AG10803 (cell line): ENCODE results near the gene TSPEAR.
"Not testable (repeated sequence)": the region's sequence is repeated elsewhere in the genome, so short reads cannot be mapped to it uniquely, and the experiment has no call there.

Experiments used
- DNase-seq: peaks from one replicate; pipeline ENCODE4 v3.0.0; 2010; ENCODE audit warnings: low read depth
- H3K4me3 ChIP-seq: 2 replicates; pipeline ENCODE4 v1.5.1; 2011; ENCODE audit warnings: mild to moderate bottlenecking, low read length, control low read depth
- CTCF ChIP-seq: conservative IDR thresholded peaks from 2 replicates; pipeline ENCODE4 v1.5.1; 2011; ENCODE audit warnings: mild to moderate bottlenecking, low read length, control low read depth, inconsistent platforms

Gene TSPEAR

DNA sequence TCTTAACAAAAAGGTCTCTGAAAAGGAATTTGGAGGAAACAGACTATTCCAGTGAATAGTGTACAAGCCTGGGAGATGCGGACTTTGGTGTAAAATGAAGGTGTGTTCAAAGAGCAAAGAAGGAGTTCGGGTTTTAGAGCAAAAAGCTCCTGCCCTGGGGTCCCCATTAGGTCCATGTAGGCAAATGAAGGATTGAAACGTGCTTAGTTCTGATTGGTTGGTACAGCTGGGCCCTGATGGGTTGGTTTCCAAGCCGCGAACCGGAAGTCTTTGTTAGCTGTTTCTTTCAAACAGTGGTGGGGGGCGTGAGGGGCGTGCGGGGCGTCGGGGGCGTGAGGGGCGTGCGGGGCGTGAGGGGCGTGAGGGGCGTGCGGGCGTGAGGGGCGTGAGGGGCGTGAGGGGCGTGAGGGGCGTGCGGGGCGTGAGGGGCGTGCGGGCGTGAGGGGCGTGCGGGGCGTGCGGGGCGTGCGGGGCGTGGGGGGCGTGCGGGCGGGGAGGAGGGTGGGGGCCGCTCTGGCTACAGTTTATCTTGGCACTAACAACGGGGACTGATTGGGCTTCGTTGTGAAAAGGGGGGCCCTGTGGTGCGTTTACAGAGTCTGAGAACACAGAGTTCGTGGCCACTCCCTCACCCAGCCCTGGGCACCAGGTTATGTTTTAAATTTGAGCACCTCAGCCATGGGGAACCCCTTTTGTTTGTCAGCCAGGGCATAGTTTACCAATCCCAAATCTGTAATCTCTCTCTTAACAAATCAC lies 226.7 kb downstream of the TSPEAR start:
- no peak overlapping the region for H3K4me3 ChIP-seq
- no peak for TF ChIP-seq CTCF
- DNase-seq: no peak

DNA sequence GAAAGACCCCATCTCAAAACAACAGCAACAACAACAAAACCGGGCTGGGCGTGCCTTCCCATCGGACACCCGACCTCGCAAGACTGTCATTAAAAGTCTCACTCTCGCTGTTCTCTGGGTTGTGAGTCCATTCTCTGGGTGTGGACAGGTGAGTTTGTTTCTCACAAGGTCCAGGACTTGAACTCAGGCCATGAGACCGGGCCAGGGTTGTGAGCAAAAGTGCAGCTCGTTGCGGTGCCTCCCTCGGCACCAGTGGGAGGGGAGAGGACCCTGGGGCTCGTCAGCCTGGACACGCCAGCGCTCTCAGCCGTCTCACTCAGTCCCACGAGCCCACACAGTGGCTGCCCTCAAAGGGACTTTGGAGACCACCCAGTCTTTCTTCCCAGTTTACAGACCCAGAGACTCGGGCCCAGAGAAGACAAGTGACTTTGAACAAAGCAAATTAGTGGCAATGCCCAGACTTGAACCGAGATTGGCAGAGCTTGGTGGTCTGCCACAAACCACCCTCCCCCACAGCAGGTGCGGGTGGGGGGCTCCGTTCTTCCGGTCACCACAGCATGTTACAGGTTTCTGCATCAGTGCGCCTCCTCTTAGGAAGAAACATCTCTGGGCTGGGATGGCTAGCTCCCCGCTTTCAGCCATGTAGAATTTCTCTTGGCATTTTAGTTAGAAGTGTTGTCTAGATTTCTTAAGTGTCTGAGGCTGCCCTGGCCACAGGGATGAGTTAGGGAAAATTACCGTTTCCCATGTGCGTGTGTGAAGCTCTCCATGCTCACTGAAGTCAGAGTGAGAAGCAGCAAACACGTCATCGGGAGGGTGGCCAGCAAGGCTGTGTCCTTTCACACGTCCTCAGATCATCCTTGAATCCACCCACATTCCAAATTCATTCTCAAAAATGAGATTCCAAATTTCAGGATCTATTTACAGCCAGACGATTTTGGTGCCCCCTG lies 227.8 kb downstream of the TSPEAR start:
- no peak overlapping the region for H3K4me3 ChIP-seq
- TF ChIP-seq CTCF: no peak
- DNase-seq: peak; percentile 24

DNA sequence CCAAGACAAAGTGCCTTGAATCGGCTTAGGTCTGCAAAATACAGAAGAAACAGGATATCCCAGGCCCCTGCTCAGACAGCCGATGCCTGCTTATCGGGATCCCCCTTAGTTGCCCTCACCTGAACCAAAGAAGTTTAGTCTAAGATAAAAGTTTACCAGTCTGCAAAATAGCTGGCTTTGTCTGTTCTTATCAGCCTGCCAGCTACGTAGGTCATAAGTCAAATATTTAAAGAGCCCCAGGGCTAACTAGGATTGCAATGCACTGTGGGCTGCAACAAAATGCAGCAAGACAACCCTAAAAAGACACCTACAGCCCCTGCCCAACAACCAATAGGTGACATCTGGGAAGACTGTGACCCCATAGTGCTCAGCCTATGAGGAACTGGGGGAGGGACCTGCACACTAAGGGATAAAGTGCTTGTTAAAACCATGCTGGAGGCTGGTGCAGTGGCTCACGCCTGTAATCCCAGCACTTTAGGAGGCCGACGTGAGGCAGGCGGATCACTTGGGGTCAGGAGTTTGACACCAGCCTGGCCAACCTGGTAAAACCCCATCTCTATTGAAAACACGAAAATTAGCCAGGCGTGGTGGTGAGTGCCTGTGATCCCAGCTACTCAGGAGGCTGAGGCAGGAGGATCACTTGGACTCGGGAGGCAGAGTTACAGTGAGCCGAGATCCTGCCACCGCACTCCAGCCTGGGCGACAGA lies 228.6 kb downstream of the TSPEAR start:
- no peak for DNase-seq
- no peak for TF ChIP-seq CTCF
- H3K4me3 ChIP-seq: no peak overlapping the region

- no peak for DNase-seq
- H3K4me3 ChIP-seq: no peak overlapping the region
- TF ChIP-seq CTCF: no peak
These were observed 230.9 kb downstream of the TSPEAR start for GRCh38 chr21:44480200-44481053.

GRCh38 chr21:44479556-44480199 lies 231.7 kb downstream of the TSPEAR start:
- peak; percentile 11 for DNase-seq
- not testable (repeated sequence) for H3K4me3 ChIP-seq
- TF ChIP-seq CTCF: peak; percentile 56

DNA sequence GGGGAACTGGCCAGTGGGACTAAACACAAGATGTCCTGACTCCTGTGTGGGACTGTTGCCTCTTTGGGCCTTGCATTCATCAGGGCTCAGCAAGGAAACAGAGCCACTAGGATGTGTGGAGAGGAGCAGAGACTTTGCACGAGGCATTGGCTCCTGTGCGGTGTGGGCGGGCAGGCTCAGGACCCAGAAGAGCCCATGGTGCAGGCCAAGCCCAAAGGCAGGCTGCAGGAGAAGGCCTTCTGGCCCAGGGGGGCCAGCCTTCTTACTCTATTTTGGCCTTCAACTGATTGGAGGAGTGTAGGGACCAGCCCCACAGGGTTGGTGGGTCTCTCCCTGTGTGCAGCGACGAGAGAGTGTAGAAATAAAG lies 232.6 kb downstream of the TSPEAR start:
- no peak for TF ChIP-seq CTCF
- H3K4me3 ChIP-seq: no peak overlapping the region
- DNase-seq: no peak
